Measurements from ENCODE around the gene PPP1R7. TPM values are rescaled to one million over a fixed set of nuclear protein-coding genes. Genes with fewer than 3 reads are reported as not detected.

The PPP1R7 gene
- polyA plus RNA-seq, 1 of the 3 experiments (the other 2 are of a cell fraction), result 56.9 TPM

- no peak for DNase-seq
- Histone ChIP-seq H3K9me2 (no peaks in the 10 kb centered on the region), H3K79me2 (ENCODE audit: insufficient read depth) (no peaks in the 10 kb centered on the region), H3K27ac (ENCODE audit: low read depth in 2 of 2, low read length in 1 of 2) (no peak overlapping the region), H3K27me3 (ENCODE audit: insufficient read depth) (no peaks in the 10 kb centered on the region), H3K4me3 (ENCODE audit: low read depth in 2 of 2, low read length in 1 of 2) (no peak overlapping the region), H3K4me2 (no peak overlapping the region), H3K4me1 (ENCODE audit: control insufficient read depth in 1 of 2, insufficient read depth in 2 of 2, low read depth in 1 of 2, low read length in 1 of 2) (no peaks in the 10 kb centered on the region), H3K9ac (no peak overlapping the region), H3K36me3 (replicated peaks in 1 of 2; ENCODE audit: control insufficient read depth in 1 of 2, insufficient read depth in 2 of 2, low read length in 1 of 2) (no peaks in the 10 kb centered on the region), H4K20me1 (ENCODE audit: insufficient read depth) (no peaks in the 10 kb centered on the region), H3F3A (replicated peaks; ENCODE audit: insufficient read depth) (no peaks in the 10 kb centered on the region), H2AFZ (ENCODE audit: low read depth) (no peak overlapping the region), H3K9me3 (no peaks in the 10 kb centered on the region)
- no peak for TF ChIP-seq RXRA (IDR thresholded peaks at IDR 0.05; ENCODE audit: borderline replicate concordance, low read depth)
- no peak for TF ChIP-seq USF1 (IDR thresholded peaks at IDR 0.05; ENCODE audit: borderline replicate concordance, low read depth)
- no peak for TF ChIP-seq SIN3A (IDR thresholded peaks at IDR 0.05; ENCODE audit: borderline replicate concordance, low read depth, low read length)
- TF ChIP-seq PBX3 (IDR thresholded peaks at IDR 0.05), result no peak
- TF ChIP-seq FOSL2 (IDR thresholded peaks at IDR 0.05; ENCODE audit: borderline replicate concordance, low read depth), result no peak
- TF ChIP-seq POLR2AphosphoS5 (IDR thresholded peaks at IDR 0.05; ENCODE audit: low read depth, low read length), result no peak
- TF ChIP-seq GABPA (IDR thresholded peaks at IDR 0.05; ENCODE audit: low read depth), result no peak
- no peak for TF ChIP-seq ZBTB33 (IDR thresholded peaks at IDR 0.05; ENCODE audit: borderline replicate concordance, low read depth)
- TF ChIP-seq EP300 (IDR thresholded peaks at IDR 0.05; ENCODE audit: borderline replicate concordance in 1 of 2, low read depth in 1 of 2, low read length in 1 of 2), result no peak
- no peak for TF ChIP-seq MXI1 (IDR thresholded peaks at IDR 0.05; ENCODE audit: low read depth, low read length)
- TF ChIP-seq USF2 (IDR thresholded peaks at IDR 0.05; ENCODE audit: borderline replicate concordance, low read depth, low read length), result no peak
- no peak for TF ChIP-seq MAX (IDR thresholded peaks at IDR 0.05; ENCODE audit: low read depth)
- TF ChIP-seq RFX5 (IDR thresholded peaks at IDR 0.05; ENCODE audit: low read length), result no peak
- no peak for TF ChIP-seq IRF3 (IDR thresholded peaks at IDR 0.05; ENCODE audit: low read depth, low read length)
- no peak for TF ChIP-seq TEAD4 (IDR thresholded peaks at IDR 0.05; ENCODE audit: borderline replicate concordance, insufficient read depth)
- TF ChIP-seq CTCF (IDR thresholded peaks at IDR 0.05), result no peak
- no peak for TF ChIP-seq YY1 (IDR thresholded peaks at IDR 0.05; ENCODE audit: low read depth)
- no peak for TF ChIP-seq CHD2 (IDR thresholded peaks at IDR 0.05; ENCODE audit: low read length, partially characterized antibody)
- TF ChIP-seq SMC3 (IDR thresholded peaks at IDR 0.05; ENCODE audit: low read depth, low read length), result no peak
- no peak for TF ChIP-seq MEF2A (IDR thresholded peaks at IDR 0.05; ENCODE audit: borderline replicate concordance, low read depth)
- ChIA-PET POLR2A (no interaction called here), CTCF (interaction anchor here (1.7 kb wide), 1 partner anchor 222 kb away, joined by 5 read pairs; no protein-coding TSS in a partner anchor)
- WGBS (ENCODE audit: low lambda C conversion rate), result 100% methylated on average over 5 of the region's 8 CpGs
Observed at GRCh38 chr2:241136191-241136590, 14.1 kb upstream of the PPP1R7 start.
